Thoracic aorta (tissue), 2 donors: ENCODE measurements around the gene WARS2. TPM values are rescaled to one million over a fixed set of nuclear protein-coding genes. Genes with fewer than 3 reads are reported as not detected.

ENCODE experiments used
- ATAC-seq: fragments of 150-250 bp; one replicate; pipeline ENCODE4 v1.8.0; 2017; ENCODE audit warnings: low read depth; ENCODE audit not compliant: insufficient number of reproducible peaks, low FRiP score
- DNase-seq: peaks from one replicate; pipeline ENCODE4 v3.0.0-alpha.2; 2020; ENCODE audit warnings: low spot score
- H3K27ac ChIP-seq, 2 donors: fragments of 200-600 bp; sonication (generic); 1 replicate in 1 of 2; 2 replicates in 1 of 2; pipeline ENCODE4 v1.5.1; 2016; ENCODE audit warnings: mild to moderate bottlenecking in 2 of 2, moderate library complexity in 2 of 2
- H3K27me3 ChIP-seq: fragments of 200-600 bp; sonication (generic); replicated peaks from 2 replicates; pipeline ENCODE4 v1.6.0; 2016; ENCODE audit warnings: mild to moderate bottlenecking; ENCODE audit not compliant: insufficient read depth
- H3K36me3 ChIP-seq: fragments of 200-600 bp; sonication (generic); one replicate; pipeline ENCODE4 v1.5.1; 2016
- H3K4me1 ChIP-seq, 2 donors: fragments of 200-600 bp; sonication (generic); 1 replicate in 1 of 2; 2 replicates in 1 of 2; pipeline versions ENCODE4 v1.5.1 to v1.6.0; 2016; ENCODE audit warnings: low read depth in 2 of 2, mild to moderate bottlenecking in 1 of 2; ENCODE audit not compliant: control insufficient read depth in 1 of 2
- H3K4me3 ChIP-seq: fragments of 200-600 bp; sonication (generic); 2 replicates; pipeline ENCODE4 v1.5.1; 2016; ENCODE audit warnings: mild to moderate bottlenecking
- H3K9me3 ChIP-seq: fragments of 200-600 bp; sonication (generic); 2 replicates; pipeline ENCODE4 v1.5.1; 2016
- CTCF ChIP-seq: fragments of 200-600 bp; sonication (generic); IDR thresholded peaks from one replicate; pipeline ENCODE4 v1.5.1; 2019; ENCODE audit warnings: antibody characterized with exemption
- total RNA-seq, 2 donors: library from RNA; depleted of rRNA; stranded (reverse); fragments of >200 nt; gene quantifications; one replicate each; pipeline versions ENCODE4 v1.1.0 to v1.2.3, GENCODE V29; 2016

The WARS2 gene
- total RNA-seq, 2 donors from 2014 or later, result 11.1 to 13.8 TPM

GRCh38 chr1:119038363-119038762 is 102.1 kb downstream of the WARS2 start:
- no peak for TF ChIP-seq CTCF
- no peak for ATAC-seq
- no peak for DNase-seq

DNA sequence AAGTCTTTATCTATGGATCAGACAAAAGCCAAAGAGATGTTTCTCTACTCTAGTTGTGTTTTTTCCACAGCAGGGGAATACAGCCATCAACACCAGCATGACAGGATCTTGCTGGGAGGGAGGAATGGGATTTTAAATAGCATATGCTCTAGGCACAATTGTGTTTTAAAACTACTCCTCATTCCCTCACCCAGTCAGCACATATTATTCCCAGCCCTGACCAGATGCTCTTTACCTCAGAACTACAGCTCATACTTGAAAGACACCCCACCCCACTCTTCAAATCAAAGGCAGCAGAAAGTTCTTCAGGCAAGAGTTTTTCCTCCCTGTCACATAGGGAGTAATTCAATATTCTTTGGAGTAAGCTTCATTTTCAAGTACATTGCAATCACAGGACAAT is 106.1 kb downstream of the WARS2 start:
- Histone ChIP-seq H3K27ac (no peak overlapping the region), H3K9me3 (no peaks in the 10 kb centered on the region), H3K4me1 (no peaks in the 10 kb centered on the region), H3K4me3 (no peak overlapping the region), H3K27me3 (no peaks in the 10 kb centered on the region), H3K36me3 (no peaks in the 10 kb centered on the region)
- DNase-seq, result no peak
- no peak for TF ChIP-seq CTCF
- no peak for ATAC-seq

More at GRCh38 chr1:119038363-119038762, 102.1 kb downstream of the WARS2 start:
- Histone ChIP-seq H3K27me3 (no peaks in the 10 kb centered on the region), H3K4me1 (no peaks in the 10 kb centered on the region), H3K4me3 (no peak overlapping the region), H3K27ac (no peak overlapping the region), H3K36me3 (no peaks in the 10 kb centered on the region), H3K9me3 (no peaks in the 10 kb centered on the region)

GRCh38 chr1:119032986-119033385 is 107.5 kb downstream of the WARS2 start:
- Histone ChIP-seq H3K9me3 (no peaks in the 10 kb centered on the region), H3K36me3 (no peaks in the 10 kb centered on the region), H3K27ac (no peak overlapping the region), H3K27me3 (no peaks in the 10 kb centered on the region), H3K4me1 (no peaks in the 10 kb centered on the region), H3K4me3 (no peak overlapping the region)
- TF ChIP-seq CTCF, result no peak
- ATAC-seq (no peak), DNase-seq (no peak)

GRCh38 chr1:119027759-119028158 is 112.7 kb downstream of the WARS2 start:
- DNase-seq (no peak), ATAC-seq (no peak)
- Histone ChIP-seq H3K4me3 (no peak overlapping the region), H3K27me3 (no peaks in the 10 kb centered on the region), H3K36me3 (no peaks in the 10 kb centered on the region), H3K4me1 (no peaks in the 10 kb centered on the region), H3K27ac (no peak overlapping the region), H3K9me3 (no peaks in the 10 kb centered on the region)
- TF ChIP-seq CTCF, result no peak

GRCh38 chr1:119026956-119027355 is 113.5 kb downstream of the WARS2 start:
- no peak for TF ChIP-seq CTCF
- no peak for ATAC-seq
- H3K4me1 ChIP-seq, result no peaks in the 10 kb centered on the region
- no peaks in the 10 kb centered on the region for H3K9me3 ChIP-seq
- no peak for DNase-seq
- H3K4me3 ChIP-seq, result no peak overlapping the region
- no peak overlapping the region for H3K27ac ChIP-seq
- H3K27me3 ChIP-seq, result no peaks in the 10 kb centered on the region
- no peaks in the 10 kb centered on the region for H3K36me3 ChIP-seq
